Spleen (tissue), 11 donors: Measurements from ENCODE around the gene SMIM27. TPM values are rescaled to one million over a fixed set of nuclear protein-coding genes. Genes with fewer than 3 reads are reported as not detected.
A peak's percentile ranks its signal among the peaks of the same experiment; 100 is the strongest.

ENCODE experiments used
- DNase-seq: peaks from one replicate; pipeline ENCODE4 v3.0.0-alpha.2; 2020
- H3K27ac ChIP-seq, 8 donors: fragments of 200-600 bp; sonication (generic) in 7 of 8; 1 replicate in 4 of 8; 2 replicates in 4 of 8; pipeline versions ENCODE4 v1.5.0 to v1.8.0; 2016 to 2021; ENCODE audit warnings: inconsistent platforms in 4 of 8, mild to moderate bottlenecking in 4 of 8, moderate library complexity in 1 of 8
- H3K27me3 ChIP-seq, 7 donors: fragments of 200-600 bp; sonication (generic) in 6 of 7; replicated peaks in 1 of 7; 1 replicate in 4 of 7; 2 replicates in 3 of 7; pipeline versions ENCODE4 v1.5.0 to v1.8.0; 2016 to 2021; ENCODE audit warnings: inconsistent platforms in 3 of 7, mild to moderate bottlenecking in 1 of 7
- H3K36me3 ChIP-seq, 6 donors: fragments of 200-600 bp; sonication (generic) in 5 of 6; 1 replicate in 4 of 6; 2 replicates in 2 of 6; pipeline versions ENCODE4 v1.5.0 to v1.8.0; 2016 to 2021; ENCODE audit warnings: inconsistent platforms in 2 of 6
- H3K4me1 ChIP-seq, 6 donors: fragments of 200-600 bp; sonication (generic) in 5 of 6; 1 replicate in 3 of 6; 2 replicates in 3 of 6; pipeline versions ENCODE4 v1.5.0 to v1.8.0; 2016 to 2021; ENCODE audit warnings: inconsistent platforms in 3 of 6
- H3K4me3 ChIP-seq, 8 donors: fragments of 200-600 bp; sonication (generic) in 7 of 8; 1 replicate in 4 of 8; 2 replicates in 4 of 8; pipeline versions ENCODE4 v1.5.0 to v1.8.0; 2016 to 2021; ENCODE audit warnings: inconsistent platforms in 4 of 8, mild to moderate bottlenecking in 4 of 8, moderate library complexity in 2 of 8
- H3K9me3 ChIP-seq, 8 donors: fragments of 200-600 bp; sonication (generic) in 7 of 8; 1 replicate in 4 of 8; 2 replicates in 4 of 8; pipeline versions ENCODE4 v1.5.0 to v1.8.0; 2016 to 2021; ENCODE audit warnings: inconsistent platforms in 4 of 8
- CTCF ChIP-seq, 11 experiments: fragments of 200-600 bp in 7 of 11; fragments of 450-650 bp in 4 of 11; sonication (generic) in 4 of 11; IDR thresholded peaks in 8 of 11; conservative IDR thresholded peaks in 3 of 11; 1 replicate in 7 of 11; 2 replicates in 4 of 11; pipeline versions ENCODE4 v1.4.0 to v1.8.0; 2016 to 2021; ENCODE audit warnings: antibody characterized with exemption in 11 of 11, inconsistent platforms in 4 of 11, mild to moderate bottlenecking in 1 of 11
- POLR2A ChIP-seq, 3 donors: fragments of 450-650 bp; IDR thresholded peaks; one replicate each; pipeline ENCODE4 v1.5.1; 2017; ENCODE audit warnings: antibody characterized with exemption in 3 of 3, mild to moderate bottlenecking in 1 of 3
- POLR2AphosphoS5 ChIP-seq, 3 donors: sonication (generic); formaldehyde crosslinking; IDR thresholded peaks; one replicate each; pipeline ENCODE4 v1.5.1; 2017; ENCODE audit warnings: antibody characterized with exemption in 3 of 3
- WGBS, 5 donors: extraction: QIAGEN DNeasy Blood & Tissue Kit in 3 of 5; methylation state at CpG; one replicate each; pipeline versions ENCODE4 v1.1.5 to v1.1.7; 2013 to 2018; 5-methylcytosine and 5-hydroxymethylcytosine counted together
- intact Hi-C: fragments of 100-400 bp; cut with DNase I; formaldehyde crosslinking; loops from one replicate; pipeline ENCODE4 v1.15.0; 2023; ENCODE audit warnings: low total_unique reads
- polyA plus RNA-seq, 3 donors: library from polyadenylated mRNA; stranded (reverse); fragments of 200-250 nt; gene quantifications; one replicate each; pipeline ENCODE4 v1.2.1, GENCODE V29; 2013
- total RNA-seq, 7 donors: library from RNA; depleted of rRNA in 3 of 7; stranded (reverse); fragments of >200 nt in 3 of 7; fragmentation: NEBNext Ultra II Directional in 4 of 7; extraction: Animal tissue kit (Norgen Biotek cat#: 25700) in 4 of 7; gene quantifications; one replicate each; pipeline versions ENCODE4 v1.1.0 to v1.2.1, GENCODE V29; 2016 to 2021
- donor health status: healthy with polysubstance abuse.
- donor health status: DM: no; HTN: no; CAD: no; lungs with moderate emphysema.
- donor health status: DM: no; HTN: no; CAD: no.
- donor health status: Bipolar disorder and iron deficiency.
- donor health status: healthy.
- donor health status: DM: no; HTN: no; CAD: no.
- donor health status: DM: yes; HTN: yes; CAD: no.

SMIM27 gene
- total and polyA plus RNA-seq, 10 donors = 6.6 to 31.7 (median 19.6) TPM

- H3K4me1 ChIP-seq = peaks cover 12 to 47% (median 30%) of the 10 kb centered on the region in 6 donors
- 64 to 78% (median 72%) methylated on average over 1 of the region's 1 CpG for WGBS, 5 donors
- intact Hi-C loops = no loop called here
These were observed 22.7 kb downstream of the SMIM27 start for GRCh38 chr9:32574858-32575257.

DNA sequence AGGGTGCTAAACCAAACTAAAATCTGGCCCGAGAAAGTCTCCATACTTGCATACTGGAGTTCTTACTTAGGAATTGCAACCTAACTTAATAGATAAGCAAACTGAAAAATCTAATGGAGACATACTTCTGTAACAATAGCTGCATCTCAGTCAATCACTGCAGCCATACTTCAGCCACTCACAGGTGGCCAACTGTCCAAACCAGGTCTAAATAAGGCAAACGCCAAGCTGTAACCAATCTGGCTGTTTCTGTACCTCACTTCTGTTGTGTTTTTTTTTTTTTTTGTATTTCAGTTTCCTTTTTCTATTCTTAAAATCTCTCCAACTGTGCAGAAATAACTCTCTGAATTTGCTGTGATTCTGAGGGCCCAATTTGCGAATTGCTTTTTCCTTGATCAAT lies 25.2 kb downstream of the SMIM27 start:
- TF ChIP-seq POLR2AphosphoS5 (IDR thresholded peaks at IDR 0.05) (no peak), CTCF (IDR thresholded peaks at IDR 0.05 in 8 of 11, conservative IDR thresholded peaks at IDR 0.05 in 3 of 11) (no peak), POLR2A (IDR thresholded peaks at IDR 0.05) (no peak)
- Histone ChIP-seq H3K36me3 (no peaks in the 10 kb centered on the region), H3K4me1 (peaks cover 0 to 23% (median 10%) of the 10 kb centered on the region in 6 donors), H3K27ac (no peak overlapping the region), H3K27me3 (peaks cover 0 to 28% (median 0%) of the 10 kb centered on the region in 7 donors), H3K4me3 (no peak overlapping the region), H3K9me3 (no peaks in the 10 kb centered on the region)
- intact Hi-C loops = no loop called here
- no peak for DNase-seq
- WGBS, 5 donors = 76 to 89% (median 84%) methylated on average over 3 of the region's 3 CpGs

More at GRCh38 chr9:32574858-32575257, 22.7 kb downstream of the SMIM27 start:
- no peak overlapping the region for H3K4me3 ChIP-seq
- no peak overlapping the region for H3K27ac ChIP-seq
- DNase-seq = no peak
- TF ChIP-seq POLR2AphosphoS5 (IDR thresholded peaks at IDR 0.05) = no peak
- TF ChIP-seq POLR2A (IDR thresholded peaks at IDR 0.05) = no peak
- H3K36me3 ChIP-seq = peaks cover 0 to 7% (median 0%) of the 10 kb centered on the region in 6 donors
- H3K27me3 ChIP-seq = peaks cover 0 to 14% (median 0%) of the 10 kb centered on the region in 7 donors
- H3K9me3 ChIP-seq = no peaks in the 10 kb centered on the region

GRCh38 chr9:32578976-32579375 lies 26.8 kb downstream of the SMIM27 start:
- Histone ChIP-seq H3K36me3 (no peaks in the 10 kb centered on the region), H3K4me1 (peaks cover 0 to 11% (median under 1%) of the 10 kb centered on the region in 6 donors), H3K4me3 (peak overlapping the region in 2 of 8 donors; percentile 5 to 16), H3K27me3 (peaks cover 0 to 28% (median 0%) of the 10 kb centered on the region in 7 donors), H3K27ac (no peak overlapping the region), H3K9me3 (no peaks in the 10 kb centered on the region)
- DNase-seq = no peak
- intact Hi-C loops = no loop called here
- TF ChIP-seq POLR2AphosphoS5 (IDR thresholded peaks at IDR 0.05) (no peak), POLR2A (IDR thresholded peaks at IDR 0.05) (no peak), CTCF (IDR thresholded peaks at IDR 0.05 in 8 of 11, conservative IDR thresholded peaks at IDR 0.05 in 3 of 11) (no peak)
- WGBS, 5 donors = 45 to 67% (median 59%) methylated on average over 5 of the region's 5 CpGs

- TF ChIP-seq POLR2A (IDR thresholded peaks at IDR 0.05) (no peak), CTCF (IDR thresholded peaks at IDR 0.05 in 8 of 11, conservative IDR thresholded peaks at IDR 0.05 in 3 of 11) (peak; percentile 78 to 95 (median 82)), POLR2AphosphoS5 (IDR thresholded peaks at IDR 0.05) (no peak)
- peaks cover 0 to 11% (median 0%) of the 10 kb centered on the region in 6 donors for H3K4me1 ChIP-seq
- peaks cover 0 to 35% (median 0%) of the 10 kb centered on the region in 7 donors for H3K27me3 ChIP-seq
- no peaks in the 10 kb centered on the region for H3K9me3 ChIP-seq
- H3K4me3 ChIP-seq = peak overlapping the region in 2 of 8 donors; percentile 5 to 16
- no peaks in the 10 kb centered on the region for H3K36me3 ChIP-seq
- DNase-seq = peak; percentile 88
- intact Hi-C loops = loop anchor here (2.0 kb wide), 1 partner anchor 201 kb away; no protein-coding TSS in a partner anchor
- H3K27ac ChIP-seq = no peak overlapping the region
- 19 to 23% (median 20%) methylated on average over 4 of the region's 4 CpGs for WGBS, 5 donors
These were observed 27.7 kb downstream of the SMIM27 start for GRCh38 chr9:32579706-32580331.
